ENCODE results near the gene P2RY1.

The P2RY1 gene

GRCh38 chr3:152811974-152812760, 22.8 kb upstream of the P2RY1 start:
- no peak for DNase-seq (ENCODE audit: low read depth, low spot score)
- CTCF ChIA-PET = no interaction called here
- H3K4me3 ChIP-seq (ENCODE audit: low read depth, low read length) = no peak overlapping the region
- TF ChIP-seq CTCF (IDR thresholded peaks at IDR 0.05; ENCODE audit: insufficient read depth, low read length, missing control alignments) = no peak
- POLR2A ChIA-PET = no interaction called here

- DNase-seq (ENCODE audit: low read depth, low spot score) = no peak
- ChIA-PET POLR2A (no interaction called here), CTCF (no interaction called here)
- TF ChIP-seq CTCF (IDR thresholded peaks at IDR 0.05; ENCODE audit: insufficient read depth, low read length, missing control alignments) = no peak
- H3K4me3 ChIP-seq (ENCODE audit: low read depth, low read length) = no peak overlapping the region
Measured at GRCh38 chr3:152817400-152817799, 17.5 kb upstream of the P2RY1 start.

GRCh38 chr3:152818027-152818426, 16.9 kb upstream of the P2RY1 start:
- ChIA-PET POLR2A (no interaction called here), CTCF (no interaction called here)
- no peak overlapping the region for H3K4me3 ChIP-seq (ENCODE audit: low read depth, low read length)
- TF ChIP-seq CTCF (IDR thresholded peaks at IDR 0.05; ENCODE audit: insufficient read depth, low read length, missing control alignments) = no peak
- DNase-seq (ENCODE audit: low read depth, low spot score) = no peak

GRCh38 chr3:152823173-152823572, 11.8 kb upstream of the P2RY1 start:
- no peak overlapping the region for H3K4me3 ChIP-seq (ENCODE audit: low read depth, low read length)
- POLR2A ChIA-PET = no interaction called here
- DNase-seq (ENCODE audit: low read depth, low spot score) = no peak
- CTCF ChIA-PET = no interaction called here
- TF ChIP-seq CTCF (IDR thresholded peaks at IDR 0.05; ENCODE audit: insufficient read depth, low read length, missing control alignments) = no peak

- no peak overlapping the region for H3K4me3 ChIP-seq (ENCODE audit: low read depth, low read length)
- DNase-seq (ENCODE audit: low read depth, low spot score) = no peak
- ChIA-PET CTCF (no interaction called here), POLR2A (no interaction called here)
- TF ChIP-seq CTCF (IDR thresholded peaks at IDR 0.05; ENCODE audit: insufficient read depth, low read length, missing control alignments) = no peak
Measured at GRCh38 chr3:152823781-152824180, 11.2 kb upstream of the P2RY1 start.

GRCh38 chr3:152825566-152825965, 9.4 kb upstream of the P2RY1 start:
- no peak for TF ChIP-seq CTCF (IDR thresholded peaks at IDR 0.05; ENCODE audit: insufficient read depth, low read length, missing control alignments)
- H3K4me3 ChIP-seq (ENCODE audit: low read depth, low read length) = no peak overlapping the region
- ChIA-PET CTCF (no interaction called here), POLR2A (no interaction called here)
- no peak for DNase-seq (ENCODE audit: low read depth, low spot score)
